ENCODE measurements around the gene USP3. TPM values are rescaled to one million over a fixed set of nuclear protein-coding genes. Genes with fewer than 3 reads are reported as not detected.

USP3 gene
- total and polyA plus RNA-seq, 10 of the 15 experiments (the other 5 are each of a cell fraction or from before 2014, with no cell fraction given): 23.8 to 64.5 (median 50.3) TPM

- TF ChIP-seq HSF1 (IDR thresholded peaks at IDR 0.05; ENCODE audit: low read depth, low read length) (no peak), ZBTB40 (IDR thresholded peaks at IDR 0.05; ENCODE audit: borderline replicate concordance) (no peak), PKNOX1 (IDR thresholded peaks at IDR 0.05) (peak; percentile 73; the same call in 1 of the 2 replicates), ZBTB33 (IDR thresholded peaks at IDR 0.05) (no peak), RELB (IDR thresholded peaks at IDR 0.05; ENCODE audit: low read depth) (peak; percentile 45; the same call in 1 of the 2 replicates), NFYB (IDR thresholded peaks at IDR 0.05; ENCODE audit: insufficient read depth, low read depth, low read length) (no peak), NR2C1 (IDR thresholded peaks at IDR 0.05) (no peak), POU2F2 (IDR thresholded peaks at IDR 0.05; ENCODE audit: borderline replicate concordance, low read depth, low read length) (no peak; the same call in 2 of the 3 replicates), ZNF622 (IDR thresholded peaks at IDR 0.05) (no peak), PAX5 (IDR thresholded peaks at IDR 0.05; ENCODE audit: borderline replicate concordance, low read depth, low read length) (no peak), RAD21 (IDR thresholded peaks at IDR 0.05; ENCODE audit: insufficient read depth, low read depth, low read length) (peak; percentile 57), JUND (IDR thresholded peaks at IDR 0.05; ENCODE audit: low read depth, low read length) (no peak), ELK1 (IDR thresholded peaks at IDR 0.05; ENCODE audit: low read depth, low read length) (no peak)
These were observed 95.1 kb downstream of the USP3 start (continued) for GRCh38 chr15:63599401-63600000.
